Panc1 (cell line): ENCODE results near the gene TM9SF4. TPM values are rescaled to one million over a fixed set of nuclear protein-coding genes. Genes with fewer than 3 reads are reported as not detected.

Experiments
- ATAC-seq: fragments of 200-7000 bp; cut with Tn5 transposase; 2 replicates; pipeline ENCODE4 v1.9.1; 2020; ENCODE audit warnings: mild to moderate bottlenecking, moderate library complexity
- BruUV-seq: library from RNA; stranded (reverse); fragments of 400-500 nt; replicated peaks from 2 replicates; lab custom pipeline; 2021; lab: Mats Ljungman, UMichigan
- CTCF ChIA-PET: fragments of 300-600 bp; sonication (Branson Sonifier 250); formaldehyde crosslinking; loops from one replicate; lab custom pipeline; 2022; ENCODE audit warnings: antibody characterized with exemption; lab: Charles Lee
- POLR2A ChIA-PET: fragments of 300-600 bp; sonication (Branson Sonifier 250); formaldehyde crosslinking; loops from one replicate; lab custom pipeline; 2022; ENCODE audit warnings: antibody characterized with exemption; lab: Charles Lee
- DNase-seq: peaks from one replicate; pipeline ENCODE4 v3.0.0-alpha.2; 2010; ENCODE audit warnings: low read depth, low spot score
- H3K27ac ChIP-seq: 2 replicates; pipeline ENCODE4 v1.5.1; 2011; ENCODE audit warnings: mild to moderate bottlenecking, low read length, inconsistent platforms
- H3K27me3 ChIP-seq: fragments of 200-500 bp; sonication (Bioruptor generic); 2 replicates; pipeline ENCODE4 v1.6.0; 2014; ENCODE audit warnings: low read length, inconsistent platforms; ENCODE audit not compliant: control insufficient read depth, insufficient read depth
- H3K36me3 ChIP-seq: fragments of 200-500 bp; sonication (Bioruptor generic); 2 replicates; pipeline ENCODE4 v1.5.1; 2014; ENCODE audit warnings: inconsistent platforms, mild to moderate bottlenecking, low read length, moderate library complexity; ENCODE audit not compliant: control insufficient read depth, insufficient read depth
- H3K4me1 ChIP-seq: 2 replicates; pipeline ENCODE4 v1.5.1; 2011; ENCODE audit warnings: inconsistent platforms, mild to moderate bottlenecking, low read length, moderate library complexity; ENCODE audit not compliant: control insufficient read depth, insufficient read depth
- H3K4me3 ChIP-seq, 2 experiments: 2 replicates each; pipeline ENCODE4 v1.5.1; 2011 to 2012; ENCODE audit warnings: low read depth in 2 of 2, low read length in 2 of 2, mild to moderate bottlenecking in 2 of 2, inconsistent platforms in 1 of 2, moderate library complexity in 1 of 2
- H3K9me3 ChIP-seq: fragments of 200-500 bp; sonication (Bioruptor generic); 2 replicates; pipeline ENCODE4 v1.5.1; 2014; ENCODE audit warnings: low read depth, mild to moderate bottlenecking, inconsistent platforms, low read length, moderate library complexity; ENCODE audit not compliant: control insufficient read depth, insufficient read depth
- POLR2AphosphoS5 ChIP-seq: IDR thresholded peaks from 2 replicates; pipeline ENCODE4 v1.6.1; 2012; ENCODE audit warnings: mild to moderate bottlenecking, low read depth, low read length, moderate library complexity
- SIN3A ChIP-seq: IDR thresholded peaks from 2 replicates; pipeline ENCODE4 v1.6.1; 2012; ENCODE audit warnings: low read depth, mild to moderate bottlenecking, low read length, moderate library complexity, borderline replicate concordance; ENCODE audit not compliant: insufficient read depth
- TCF7L2 ChIP-seq: IDR thresholded peaks from 2 replicates; pipeline ENCODE4 v1.6.1; 2011; ENCODE audit warnings: mild to moderate bottlenecking, low read depth, low read length, inconsistent platforms
- in situ Hi-C: cut with HindIII; loops from 2 replicates; pipeline ENCODE4 v1.10.0; 2016; ENCODE audit warnings: low sequenced_read_pairs, low pct_unique_long_range_greater_than_20kb
- intact Hi-C: fragments of 100-400 bp; cut with micrococcal nuclease; formaldehyde crosslinking; loops from one replicate; pipeline ENCODE4 v1.10.0; 2022; ENCODE audit not compliant: unreplicated experiment
- total RNA-seq: library from RNA; stranded (reverse); gene quantifications from one replicate; pipeline ENCODE4 v1.2.1, GENCODE V29; 2021; ENCODE audit not compliant: unreplicated experiment
- TF ChIP-seq, protein P1 (sequence below): fragments of 450-650 bp; IDR thresholded peaks from 2 replicates; pipeline ENCODE4 v1.5.1; 2017; ENCODE audit warnings: mild to moderate bottlenecking
- TF ChIP-seq, protein P2 (sequence below), 2 experiments: IDR thresholded peaks; 2 replicates each; pipeline ENCODE4 v1.6.1; 2011 to 2012; ENCODE audit warnings: low read depth in 2 of 2, control low read depth in 1 of 2, low read length in 1 of 2, mild to moderate bottlenecking in 1 of 2, moderate library complexity in 1 of 2; ENCODE audit not compliant: insufficient read depth in 1 of 2

The TM9SF4 gene
- total RNA-seq, 1 experiment from 2014 or later = 180 TPM

DNA sequence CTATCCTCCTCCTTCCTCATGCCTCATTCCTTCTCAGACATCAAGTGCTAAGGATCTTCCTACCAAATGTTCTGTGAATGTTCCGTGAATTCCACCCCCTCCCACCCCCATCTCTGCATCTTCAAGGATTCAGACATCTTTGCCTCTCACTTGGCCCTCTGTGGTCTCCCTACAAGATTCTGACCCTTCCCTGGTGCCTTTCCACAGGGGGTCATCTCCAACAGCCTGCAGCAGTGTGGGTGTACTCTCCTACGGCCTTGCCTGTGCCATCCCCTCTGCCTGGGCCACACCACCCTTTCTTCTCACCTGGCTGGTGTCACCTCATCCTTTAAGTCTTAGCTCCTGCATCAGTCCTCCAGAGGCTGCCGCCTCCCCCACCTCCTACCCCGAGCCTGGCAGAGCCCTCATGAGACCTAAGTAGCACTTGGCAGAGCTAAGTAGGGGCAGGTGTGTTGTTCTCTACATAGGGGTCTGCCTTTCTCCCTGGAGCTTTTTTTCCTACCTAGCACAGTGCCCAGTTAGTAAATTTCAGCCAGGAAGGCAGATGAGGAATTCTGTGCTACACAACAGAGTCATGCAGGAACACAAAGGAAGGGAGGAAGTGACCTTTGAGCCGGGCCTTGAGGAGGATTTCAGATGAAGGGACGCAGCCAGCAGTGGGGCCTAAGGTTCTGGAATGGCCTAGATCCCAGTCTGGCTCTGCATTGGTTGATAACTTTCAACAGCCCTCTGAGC lies 43.1 kb downstream of the TM9SF4 start:
- Histone ChIP-seq H3K27me3 (no peaks in the 10 kb centered on the region), H3K27ac (no peak overlapping the region), H3K36me3 (peaks cover 24% of the 10 kb centered on the region), H3K9me3 (no peaks in the 10 kb centered on the region), H3K4me3 (no peak overlapping the region), H3K4me1 (peaks cover 8% of the 10 kb centered on the region)
- CTCF ChIA-PET = no interaction called here
- intact Hi-C loops (no loop called here), in situ Hi-C loops (no loop called here)
- BruUV-seq = no TSS peak
- DNase-seq (no peak), ATAC-seq (no peak)
- POLR2A ChIA-PET = interaction anchor here (0.6 to 0.7 kb wide), 2 partner anchors 315 to 1493 kb away, joined by 3 read pairs; no protein-coding TSS in a partner anchor
- TF ChIP-seq TCF7L2 (no peak), POLR2AphosphoS5 (no peak), SIN3A (no peak)
- TF ChIP-seq, protein P1, sequence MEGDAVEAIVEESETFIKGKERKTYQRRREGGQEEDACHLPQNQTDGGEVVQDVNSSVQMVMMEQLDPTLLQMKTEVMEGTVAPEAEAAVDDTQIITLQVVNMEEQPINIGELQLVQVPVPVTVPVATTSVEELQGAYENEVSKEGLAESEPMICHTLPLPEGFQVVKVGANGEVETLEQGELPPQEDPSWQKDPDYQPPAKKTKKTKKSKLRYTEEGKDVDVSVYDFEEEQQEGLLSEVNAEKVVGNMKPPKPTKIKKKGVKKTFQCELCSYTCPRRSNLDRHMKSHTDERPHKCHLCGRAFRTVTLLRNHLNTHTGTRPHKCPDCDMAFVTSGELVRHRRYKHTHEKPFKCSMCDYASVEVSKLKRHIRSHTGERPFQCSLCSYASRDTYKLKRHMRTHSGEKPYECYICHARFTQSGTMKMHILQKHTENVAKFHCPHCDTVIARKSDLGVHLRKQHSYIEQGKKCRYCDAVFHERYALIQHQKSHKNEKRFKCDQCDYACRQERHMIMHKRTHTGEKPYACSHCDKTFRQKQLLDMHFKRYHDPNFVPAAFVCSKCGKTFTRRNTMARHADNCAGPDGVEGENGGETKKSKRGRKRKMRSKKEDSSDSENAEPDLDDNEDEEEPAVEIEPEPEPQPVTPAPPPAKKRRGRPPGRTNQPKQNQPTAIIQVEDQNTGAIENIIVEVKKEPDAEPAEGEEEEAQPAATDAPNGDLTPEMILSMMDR = no peak
- TF ChIP-seq, protein P2, sequence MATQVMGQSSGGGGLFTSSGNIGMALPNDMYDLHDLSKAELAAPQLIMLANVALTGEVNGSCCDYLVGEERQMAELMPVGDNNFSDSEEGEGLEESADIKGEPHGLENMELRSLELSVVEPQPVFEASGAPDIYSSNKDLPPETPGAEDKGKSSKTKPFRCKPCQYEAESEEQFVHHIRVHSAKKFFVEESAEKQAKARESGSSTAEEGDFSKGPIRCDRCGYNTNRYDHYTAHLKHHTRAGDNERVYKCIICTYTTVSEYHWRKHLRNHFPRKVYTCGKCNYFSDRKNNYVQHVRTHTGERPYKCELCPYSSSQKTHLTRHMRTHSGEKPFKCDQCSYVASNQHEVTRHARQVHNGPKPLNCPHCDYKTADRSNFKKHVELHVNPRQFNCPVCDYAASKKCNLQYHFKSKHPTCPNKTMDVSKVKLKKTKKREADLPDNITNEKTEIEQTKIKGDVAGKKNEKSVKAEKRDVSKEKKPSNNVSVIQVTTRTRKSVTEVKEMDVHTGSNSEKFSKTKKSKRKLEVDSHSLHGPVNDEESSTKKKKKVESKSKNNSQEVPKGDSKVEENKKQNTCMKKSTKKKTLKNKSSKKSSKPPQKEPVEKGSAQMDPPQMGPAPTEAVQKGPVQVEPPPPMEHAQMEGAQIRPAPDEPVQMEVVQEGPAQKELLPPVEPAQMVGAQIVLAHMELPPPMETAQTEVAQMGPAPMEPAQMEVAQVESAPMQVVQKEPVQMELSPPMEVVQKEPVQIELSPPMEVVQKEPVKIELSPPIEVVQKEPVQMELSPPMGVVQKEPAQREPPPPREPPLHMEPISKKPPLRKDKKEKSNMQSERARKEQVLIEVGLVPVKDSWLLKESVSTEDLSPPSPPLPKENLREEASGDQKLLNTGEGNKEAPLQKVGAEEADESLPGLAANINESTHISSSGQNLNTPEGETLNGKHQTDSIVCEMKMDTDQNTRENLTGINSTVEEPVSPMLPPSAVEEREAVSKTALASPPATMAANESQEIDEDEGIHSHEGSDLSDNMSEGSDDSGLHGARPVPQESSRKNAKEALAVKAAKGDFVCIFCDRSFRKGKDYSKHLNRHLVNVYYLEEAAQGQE (IDR thresholded peaks at IDR 0.05; ENCODE audit: insufficient read depth in 1 of 2, low read depth in 2 of 2, low read length in 1 of 2) = no peak

DNA sequence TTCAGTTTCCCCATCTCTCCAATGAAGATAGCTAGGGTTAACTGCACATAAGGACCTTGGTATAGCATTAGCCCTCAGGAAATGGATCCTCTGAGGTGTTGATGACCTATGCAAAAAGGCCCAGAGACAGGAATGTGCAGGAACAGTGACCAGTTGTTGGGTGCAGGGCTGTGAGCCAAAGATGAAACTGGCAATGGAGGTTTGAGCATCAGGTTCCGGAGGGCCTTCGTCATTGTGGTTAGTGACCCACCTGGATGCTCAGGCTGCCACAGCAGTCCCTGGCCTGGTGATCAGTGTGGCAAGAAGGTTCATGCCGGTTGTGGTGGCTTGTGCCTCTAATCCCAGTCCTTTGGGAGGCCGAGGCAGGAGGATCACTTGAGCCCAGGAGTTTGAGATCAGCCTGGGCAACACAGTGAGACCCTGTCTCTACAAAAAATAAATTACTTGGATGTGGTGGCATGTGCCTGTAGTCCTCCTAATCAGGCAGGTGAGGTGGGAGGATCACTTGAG lies 43.7 kb downstream of the TM9SF4 start:
- intact Hi-C loops (no loop called here), in situ Hi-C loops (no loop called here)
- H3K27me3 ChIP-seq = no peaks in the 10 kb centered on the region
- TF ChIP-seq, protein P1 = no peak
- TF ChIP-seq TCF7L2 (no peak), SIN3A (no peak)
- no peak overlapping the region for H3K4me3 ChIP-seq
- CTCF ChIA-PET = no interaction called here
- POLR2A ChIA-PET = interaction anchor here (0.6 kb wide), 1 partner anchor 1492 kb away, joined by 3 read pairs; no protein-coding TSS in a partner anchor
- no peak for DNase-seq
- H3K9me3 ChIP-seq = no peaks in the 10 kb centered on the region
- no TSS peak for BruUV-seq
- ATAC-seq = no peak
- peaks cover 28% of the 10 kb centered on the region for H3K36me3 ChIP-seq
- H3K27ac ChIP-seq = no peak overlapping the region
- H3K4me1 ChIP-seq = peaks cover 8% of the 10 kb centered on the region
